Cardiac atrium fibroblast (primary cell): Measurements from ENCODE around the gene EXOSC1. TPM values are rescaled to one million over a fixed set of nuclear protein-coding genes. Genes with fewer than 3 reads are reported as not detected.

Experiments
- total RNA-seq: library from RNA; depleted of rRNA; stranded (reverse); fragments of >200 nt; gene quantifications from 2 replicates; pipeline ENCODE4 v1.2.3, GENCODE V29; 2015

The EXOSC1 gene
- 26.2 and 33.9 TPM in 2 replicates for total RNA-seq

GRCh38 chr10:97445722-97446639, at the start of gene EXOSC1, which contains the start of gene ZDHHC16:
TSS of gene EXOSC1 (minus strand) at chr10:97446006. CDS start at chr10:97445985, 21 bp downstream.
TSS of gene ZDHHC16 (plus strand) at chr10:97446175. CDS start at chr10:97451676, 5,501 bp downstream.

GRCh38 chr10:97425964-97426775, 19.6 kb downstream of the EXOSC1 start, which contains the start of gene PGAM1:
TSS of gene PGAM1 (plus strand) at chr10:97426191. CDS start at chr10:97426308, 117 bp downstream.

GRCh38 chr10:97400665-97401454, 44.9 kb downstream of the EXOSC1 start, which contains the start of gene RRP12:
TSS of gene RRP12 (minus strand) at chr10:97401340. CDS start at chr10:97401231, 109 bp downstream.

Other genes with a start within 250 kb of the EXOSC1 start
- 2.7 and 3.4 TPM in 2 replicates for gene ARHGAP19, start 153.4 kb downstream of the EXOSC1 start, total RNA-seq
- gene FRAT1, start 126.7 kb downstream of the EXOSC1 start, total RNA-seq: 0.72 and 3.1 TPM in 2 replicates
- gene FRAT2, start 111.3 kb downstream of the EXOSC1 start, total RNA-seq: 2.9 and 7.6 TPM in 2 replicates
- gene RRP12, start 44.7 kb downstream of the EXOSC1 start, total RNA-seq: 12.5 and 13.2 TPM in 2 replicates
- gene PGAM1, start 19.8 kb downstream of the EXOSC1 start, total RNA-seq: 829 and 844 TPM in 2 replicates
- gene ZDHHC16, start 169 bp upstream of the EXOSC1 start, total RNA-seq: 33.8 and 42.6 TPM in 2 replicates
- 85.4 and 88.3 TPM in 2 replicates for gene MMS19, start 52.4 kb upstream of the EXOSC1 start, total RNA-seq
- gene UBTD1, start 52.9 kb upstream of the EXOSC1 start, total RNA-seq: 36.5 and 38.1 TPM in 2 replicates
- gene ANKRD2, start 126.8 kb upstream of the EXOSC1 start, total RNA-seq: 0.54 TPM in 1 of 2 replicates, not detected in the other
- 0.72 TPM in 1 of 2 replicates, not detected in the other for gene HOGA1, start 138.4 kb upstream of the EXOSC1 start, total RNA-seq
- not detected in 2 replicates for gene C10orf62, start 143.7 kb upstream of the EXOSC1 start, total RNA-seq
- 3.2 and 9.6 TPM in 2 replicates for gene MORN4, start 187.5 kb upstream of the EXOSC1 start, total RNA-seq
- 18.4 and 25.9 TPM in 2 replicates for gene PI4K2A, start 194.7 kb upstream of the EXOSC1 start, total RNA-seq
- gene AVPI1, start 241.2 kb upstream of the EXOSC1 start, total RNA-seq: 5.1 and 13.4 TPM in 2 replicates